ENCODE data around the gene MCRIP2. TPM values are rescaled to one million over a fixed set of nuclear protein-coding genes. Genes with fewer than 3 reads are reported as not detected.

MCRIP2 gene
- total RNA-seq, 4 donors from 2014 or later = 20.8 to 37.7 (median 32.4) TPM

- no peak for TF ChIP-seq CTCF (IDR thresholded peaks at IDR 0.05)
- no peak for TF ChIP-seq EP300 (IDR thresholded peaks at IDR 0.05)
- TF ChIP-seq POLR2A (IDR thresholded peaks at IDR 0.05) = no peak
- Histone ChIP-seq H3K4me1 (peaks cover 3 to 29% (median 12%) of the 10 kb centered on the region in 4 donors), H3K27me3 (no peaks in the 10 kb centered on the region), H3K27ac (peak overlapping the region; percentile 86 to 97 (median 94)), H3K4me3 (peak overlapping the region; percentile 91 to 99 (median 96)), H3K9me3 (no peaks in the 10 kb centered on the region), H3K36me3 (peaks cover 0 to 47% (median 4%) of the 10 kb centered on the region in 3 donors)
- no peak for DNase-seq (ENCODE audit: low spot score in 2 of 2)
- 1 to 40% methylated on average over 7 to 14 of the region's 50 CpGs for WGBS, 2 donors
These were observed 27.0 kb downstream of the MCRIP2 start for GRCh38 chr16:668519-669171.

- Histone ChIP-seq H3K4me1 (peaks cover 3 to 36% (median 14%) of the 10 kb centered on the region in 4 donors), H3K27me3 (no peaks in the 10 kb centered on the region), H3K36me3 (peaks cover 0 to 57% (median 4%) of the 10 kb centered on the region in 3 donors), H3K4me3 (no peak overlapping the region), H3K27ac (no peak overlapping the region), H3K9me3 (no peaks in the 10 kb centered on the region)
- WGBS, 2 donors = 83% methylated on average over 11 to 13 of the region's 13 CpGs
- DNase-seq (ENCODE audit: low spot score in 2 of 2) = no peak
- no peak for TF ChIP-seq POLR2A (IDR thresholded peaks at IDR 0.05)
- no peak for TF ChIP-seq EP300 (IDR thresholded peaks at IDR 0.05)
- no peak for TF ChIP-seq CTCF (IDR thresholded peaks at IDR 0.05)
These were observed 28.0 kb downstream of the MCRIP2 start for GRCh38 chr16:669666-670065.

- Histone ChIP-seq H3K36me3 (peaks cover 0 to 60% (median 4%) of the 10 kb centered on the region in 3 donors), H3K4me1 (peaks cover 3 to 45% (median 19%) of the 10 kb centered on the region in 4 donors), H3K27ac (no peak overlapping the region), H3K27me3 (no peaks in the 10 kb centered on the region), H3K4me3 (no peak overlapping the region), H3K9me3 (no peaks in the 10 kb centered on the region)
- TF ChIP-seq EP300 (IDR thresholded peaks at IDR 0.05) = no peak
- TF ChIP-seq POLR2A (IDR thresholded peaks at IDR 0.05) = no peak
- no peak for TF ChIP-seq CTCF (IDR thresholded peaks at IDR 0.05)
- no peak for DNase-seq (ENCODE audit: low spot score in 2 of 2)
- WGBS, 2 donors = 90 to 91% methylated on average over 29 to 49 of the region's 52 CpGs
These were observed 29.1 kb downstream of the MCRIP2 start for GRCh38 chr16:670485-671352.

GRCh38 chr16:671353-672131, 29.9 kb downstream of the MCRIP2 start:
- TF ChIP-seq EP300 (IDR thresholded peaks at IDR 0.05) = no peak
- no peak for TF ChIP-seq CTCF (IDR thresholded peaks at IDR 0.05)
- no peak for TF ChIP-seq POLR2A (IDR thresholded peaks at IDR 0.05)
- H3K27me3 ChIP-seq = no peaks in the 10 kb centered on the region
- H3K9me3 ChIP-seq = no peaks in the 10 kb centered on the region
- H3K36me3 ChIP-seq = peaks cover 0 to 60% (median 4%) of the 10 kb centered on the region in 3 donors
- no peak overlapping the region for H3K4me3 ChIP-seq
- DNase-seq (ENCODE audit: low spot score in 2 of 2) = no peak
- WGBS, 2 donors = 83 to 89% methylated on average over 26 to 38 of the region's 40 CpGs
- H3K27ac ChIP-seq = no peak overlapping the region
- peaks cover 3 to 52% (median 22%) of the 10 kb centered on the region in 4 donors for H3K4me1 ChIP-seq

Measured in tibial nerve (tissue), 4 donors.